WTC11 (cell line): Measurements from ENCODE around the gene COL4A5.

Source experiments
- CTCF ChIP-seq: fragments of 200-600 bp; IDR thresholded peaks from 2 replicates; pipeline ENCODE4 v1.8.0; 2022; ENCODE audit warnings: antibody characterized with exemption
- ERG ChIP-seq: fragments of 250-450 bp; sonication (Bioruptor Pico); IDR thresholded peaks from 2 replicates; pipeline ENCODE4 v1.8.0; 2021; ENCODE audit warnings: mild to moderate bottlenecking
- ETV6 ChIP-seq: sonication (generic); formaldehyde crosslinking; IDR thresholded peaks from 2 replicates; pipeline ENCODE4 v1.8.1; 2022; ENCODE audit warnings: mild to moderate bottlenecking, missing genetic modification reagents
- MAX ChIP-seq: sonication (generic); formaldehyde crosslinking; IDR thresholded peaks from 2 replicates; pipeline ENCODE4 v1.8.0; 2022; ENCODE audit warnings: mild to moderate bottlenecking, missing genetic modification reagents
- RORB ChIP-seq: fragments of 250-450 bp; sonication (Bioruptor Pico); IDR thresholded peaks from 2 replicates; pipeline ENCODE4 v1.9.0; 2021; ENCODE audit warnings: mild to moderate bottlenecking
- SP1 ChIP-seq: sonication (generic); formaldehyde crosslinking; conservative IDR thresholded peaks from 2 replicates; pipeline ENCODE4 v1.8.1; 2022; ENCODE audit warnings: missing genetic modification reagents
- USF2 ChIP-seq: sonication (generic); formaldehyde crosslinking; IDR thresholded peaks from 2 replicates; pipeline ENCODE4 v1.8.1; 2023; ENCODE audit warnings: mild to moderate bottlenecking, missing genetic modification reagents, moderate library complexity
- ZBTB21 ChIP-seq: sonication (generic); formaldehyde crosslinking; IDR thresholded peaks from 2 replicates; pipeline ENCODE4 v1.8.1; 2023; ENCODE audit warnings: mild to moderate bottlenecking, missing genetic modification reagents, borderline replicate concordance
- ZNF121 ChIP-seq: sonication (generic); formaldehyde crosslinking; IDR thresholded peaks from 2 replicates; pipeline ENCODE4 v1.8.0; 2023; ENCODE audit warnings: missing genetic modification reagents
- ZNF232 ChIP-seq: sonication (generic); formaldehyde crosslinking; IDR thresholded peaks from 2 replicates; pipeline ENCODE4 v1.8.0; 2022; ENCODE audit warnings: mild to moderate bottlenecking, missing genetic modification reagents
- ZNF416 ChIP-seq: fragments of 250-450 bp; sonication (Bioruptor Pico); IDR thresholded peaks from 2 replicates; pipeline ENCODE4 v1.9.0; 2021; ENCODE audit warnings: mild to moderate bottlenecking, inconsistent platforms

DNA sequence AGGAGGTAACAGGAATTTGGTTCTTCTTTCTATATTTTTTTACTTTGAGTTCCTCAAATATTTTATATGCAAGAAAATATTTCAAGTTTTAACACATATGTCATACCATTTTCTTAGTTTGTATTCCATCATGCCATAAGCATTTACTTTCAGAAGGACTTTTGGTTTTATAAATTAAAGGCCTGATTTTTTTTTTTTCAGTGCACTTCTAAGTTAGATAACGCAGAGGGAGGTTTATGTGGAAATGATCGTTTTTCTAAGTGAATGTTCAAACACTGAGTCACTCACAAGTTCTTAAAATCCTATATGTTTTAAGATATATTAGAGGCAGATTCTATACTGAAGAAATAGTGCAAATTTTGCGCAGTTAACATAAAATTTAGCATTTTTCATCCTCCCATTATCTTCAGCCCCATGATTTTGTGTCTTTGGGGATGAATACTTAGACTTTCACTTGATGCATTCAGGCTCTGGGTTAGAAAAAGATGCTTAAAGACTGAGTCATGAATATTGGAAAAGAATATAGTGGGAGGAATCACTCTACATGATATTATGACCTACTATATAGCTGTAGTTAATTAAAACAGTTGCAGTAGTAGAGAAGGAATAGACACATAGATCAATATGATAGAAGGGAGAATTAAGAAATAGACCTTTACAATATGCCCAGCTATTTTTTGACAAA, 54.9 kb downstream of the COL4A5 start:
- no peak for TF ChIP-seq MAX (CRISPR knock-in tag)
- no peak for TF ChIP-seq CTCF
- no peak for TF ChIP-seq SP1
- no peak for TF ChIP-seq ZNF416 (CRISPR knock-in tag)
- no peak for TF ChIP-seq ZNF121
- no peak for TF ChIP-seq ERG (CRISPR knock-in tag)
- no peak for TF ChIP-seq USF2 (CRISPR knock-in tag)
- TF ChIP-seq ZNF232 (CRISPR knock-in tag), result no peak
- TF ChIP-seq RORB (CRISPR knock-in tag), result no peak
- no peak for TF ChIP-seq ETV6
- TF ChIP-seq ZBTB21 (CRISPR knock-in tag), result no peak
